ENCODE results near the gene HMX2.

GRCh38 chr10:123147635-123148413, at the start of gene HMX2:
- TF ChIP-seq CTCF (conservative IDR thresholded peaks at IDR 0.05; ENCODE audit: low read depth, low read length) (no peak), EZH2 (IDR thresholded peaks at IDR 0.05; ENCODE audit: low read length, unreplicated experiment) (no peak)
